Caco-2 (cell line): ENCODE measurements around the gene COMMD7. TPM values are rescaled to one million over a fixed set of nuclear protein-coding genes. Genes with fewer than 3 reads are reported as not detected.

Experiments used
- BruUV-seq: library from RNA; stranded (reverse); fragments of 400-500 nt; replicated peaks from 2 replicates; lab custom pipeline; 2021; lab: Mats Ljungman, UMichigan
- CTCF ChIA-PET: fragments of 300-600 bp; sonication (Branson Sonifier 250); formaldehyde crosslinking; loops from one replicate; lab custom pipeline; 2022; ENCODE audit warnings: antibody characterized with exemption; lab: Charles Lee
- POLR2A ChIA-PET: fragments of 300-600 bp; sonication (Branson Sonifier 250); formaldehyde crosslinking; loops from one replicate; lab custom pipeline; 2022; ENCODE audit warnings: antibody characterized with exemption; lab: Charles Lee
- DNase-seq, 2 experiments: peaks; one replicate each; pipeline versions ENCODE4 v3.0.0 to v3.0.0-alpha.2; 2020 to 2022
- H3K27me3 ChIP-seq: replicated peaks from 2 replicates; pipeline ENCODE4 v1.6.0; 2011; ENCODE audit warnings: low read length; ENCODE audit not compliant: control insufficient read depth, insufficient read depth
- H3K36me3 ChIP-seq: 2 replicates; pipeline ENCODE4 v1.5.1; 2011; ENCODE audit warnings: low read length; ENCODE audit not compliant: control insufficient read depth, insufficient read depth
- H3K4me1 ChIP-seq: fragments of 250-450 bp; sonication (Bioruptor Pico); 2 replicates; pipeline ENCODE4 v1.5.1; 2020; ENCODE audit warnings: mild to moderate bottlenecking
- H3K4me3 ChIP-seq: 2 replicates; pipeline ENCODE4 v1.5.1; 2011; ENCODE audit warnings: low read depth, mild to moderate bottlenecking, control low read depth, low read length
- H3K9me3 ChIP-seq: fragments of 250-450 bp; sonication (Bioruptor Pico); 2 replicates; pipeline ENCODE4 v1.5.1; 2020; ENCODE audit warnings: mild to moderate bottlenecking, moderate library complexity
- H3K27ac Mint-ChIP-seq: one replicate; pipeline ENCODE4 v1.8.0; 2022; ENCODE audit warnings: mixed read lengths; ENCODE audit not compliant: unreplicated experiment
- H3K27me3 Mint-ChIP-seq: one replicate; pipeline ENCODE4 v1.8.0; 2022; ENCODE audit warnings: mixed read lengths; ENCODE audit not compliant: insufficient read depth, unreplicated experiment
- H3K36me3 Mint-ChIP-seq: one replicate; pipeline ENCODE4 v1.8.0; 2022; ENCODE audit warnings: mild to moderate bottlenecking, mixed read lengths; ENCODE audit not compliant: insufficient read depth, unreplicated experiment
- H3K4me1 Mint-ChIP-seq: one replicate; pipeline ENCODE4 v1.8.0; 2022; ENCODE audit warnings: low read depth, mixed read lengths; ENCODE audit not compliant: unreplicated experiment
- H3K4me3 Mint-ChIP-seq: one replicate; pipeline ENCODE4 v1.8.0; 2022; ENCODE audit warnings: mild to moderate bottlenecking, moderate library complexity, mixed read lengths; ENCODE audit not compliant: unreplicated experiment
- H3K9me3 Mint-ChIP-seq: one replicate; pipeline ENCODE4 v1.8.0; 2022; ENCODE audit warnings: mixed read lengths; ENCODE audit not compliant: unreplicated experiment
- intact Hi-C: fragments of 100-400 bp; cut with micrococcal nuclease; formaldehyde crosslinking; loops from one replicate; pipeline ENCODE4 v1.10.0; 2022; ENCODE audit not compliant: unreplicated experiment
- total RNA-seq: library from RNA; stranded (reverse); gene quantifications from 2 replicates; pipeline ENCODE4 v1.2.3, GENCODE V29; 2022
- TF ChIP-seq, protein P1 (sequence below), 2 experiments: fragments of 200-600 bp in 1 of 2; IDR thresholded peaks; 1 replicate in 1 of 2; 2 replicates in 1 of 2; pipeline versions ENCODE4 v1.5.1 to v1.8.0; 2011 to 2022; ENCODE audit warnings: antibody characterized with exemption in 1 of 2, control low read depth in 1 of 2, inconsistent platforms in 1 of 2, low read depth in 1 of 2, low read length in 1 of 2, mild to moderate bottlenecking in 1 of 2, moderate library complexity in 1 of 2; ENCODE audit not compliant: insufficient read depth in 1 of 2, severe bottlenecking in 1 of 2, unreplicated experiment in 1 of 2

Gene COMMD7
- total RNA-seq, 1 experiment from 2014 or later = 160 TPM

DNA sequence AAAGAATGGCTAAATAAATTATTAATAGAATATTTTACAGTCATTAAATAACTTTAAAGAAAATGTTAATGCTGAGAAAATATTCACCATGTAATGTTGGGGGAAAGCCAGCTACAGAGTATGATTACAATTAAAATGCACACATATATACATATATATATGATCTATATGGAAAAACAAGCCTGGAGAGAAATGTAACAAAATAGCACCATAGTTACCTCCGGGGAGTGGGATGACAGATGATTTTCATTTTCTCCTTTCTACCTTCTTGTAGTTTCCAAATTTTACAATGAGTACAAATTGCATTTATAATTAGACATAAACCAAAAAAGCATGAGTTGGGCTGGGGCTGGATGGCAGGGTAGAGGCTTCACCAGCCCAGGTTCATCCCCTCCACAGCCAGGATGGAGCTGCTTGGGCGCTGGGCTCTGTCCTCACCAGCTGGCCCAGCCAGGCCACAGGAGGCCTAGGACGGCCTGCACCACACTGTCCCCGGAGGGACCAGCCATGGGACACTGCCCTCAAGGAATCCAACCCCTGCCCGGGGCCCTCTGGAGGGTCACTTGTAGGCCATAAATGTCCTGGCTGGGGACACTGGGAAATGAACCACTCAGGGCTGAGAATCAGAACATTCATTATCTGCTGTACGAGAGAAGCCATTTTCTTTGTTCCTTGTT lies 79.8 kb downstream of the COMMD7 start:
- CTCF ChIA-PET = no interaction called here

DNA sequence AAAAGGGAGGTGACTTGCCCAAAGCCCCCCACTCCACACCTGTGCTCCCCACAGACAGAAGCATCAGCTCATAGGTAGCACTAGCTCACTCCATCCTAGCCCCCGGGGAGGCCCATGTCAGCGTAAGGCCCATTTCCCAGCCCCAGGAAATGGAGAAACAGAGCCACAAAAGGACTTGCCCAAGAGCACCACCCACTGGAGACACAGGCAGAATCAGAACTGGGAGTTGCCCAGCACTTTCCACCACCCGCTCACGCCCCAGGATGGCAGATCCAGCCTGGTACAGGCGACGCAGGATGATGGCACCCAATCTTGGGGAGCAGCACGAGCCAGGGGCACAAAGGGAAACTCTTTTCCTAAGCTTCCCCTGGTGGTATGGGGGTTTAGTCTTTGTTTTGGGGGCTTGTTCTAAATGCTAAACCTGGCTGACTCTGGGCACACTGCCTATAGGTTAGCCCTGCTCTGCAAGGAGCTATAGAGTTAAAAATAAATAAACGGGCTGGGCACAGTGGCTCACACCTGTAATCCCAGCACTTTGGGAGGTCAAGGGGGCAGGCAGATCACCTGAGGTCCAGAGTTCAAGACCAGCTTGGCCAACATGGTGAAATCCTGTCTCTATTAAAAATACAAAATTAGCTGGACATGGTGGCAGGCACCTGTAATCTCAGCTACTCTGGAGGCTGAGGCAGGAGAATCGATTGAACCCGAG lies 81.3 kb downstream of the COMMD7 start:
- no peak overlapping the region for H3K4me3 ChIP-seq
- ChIA-PET CTCF (interaction anchor here (0.8 to 0.9 kb wide), 2 partner anchors 9 to 153 kb away, joined by 3 read pairs; no protein-coding TSS in a partner anchor), POLR2A (interaction anchor here (0.6 kb wide), 1 partner anchor 626 kb away, joined by 4 read pairs; no protein-coding TSS in a partner anchor)
- H3K9me3 Mint-ChIP-seq = peaks cover 20% of the 10 kb centered on the region
- H3K4me1 ChIP-seq = peaks cover 9% of the 10 kb centered on the region
- H3K27me3 ChIP-seq = no peaks in the 10 kb centered on the region
- peaks cover 8% of the 10 kb centered on the region for H3K4me1 Mint-ChIP-seq
- no peaks in the 10 kb centered on the region for H3K36me3 ChIP-seq
- TF ChIP-seq, protein P1, sequence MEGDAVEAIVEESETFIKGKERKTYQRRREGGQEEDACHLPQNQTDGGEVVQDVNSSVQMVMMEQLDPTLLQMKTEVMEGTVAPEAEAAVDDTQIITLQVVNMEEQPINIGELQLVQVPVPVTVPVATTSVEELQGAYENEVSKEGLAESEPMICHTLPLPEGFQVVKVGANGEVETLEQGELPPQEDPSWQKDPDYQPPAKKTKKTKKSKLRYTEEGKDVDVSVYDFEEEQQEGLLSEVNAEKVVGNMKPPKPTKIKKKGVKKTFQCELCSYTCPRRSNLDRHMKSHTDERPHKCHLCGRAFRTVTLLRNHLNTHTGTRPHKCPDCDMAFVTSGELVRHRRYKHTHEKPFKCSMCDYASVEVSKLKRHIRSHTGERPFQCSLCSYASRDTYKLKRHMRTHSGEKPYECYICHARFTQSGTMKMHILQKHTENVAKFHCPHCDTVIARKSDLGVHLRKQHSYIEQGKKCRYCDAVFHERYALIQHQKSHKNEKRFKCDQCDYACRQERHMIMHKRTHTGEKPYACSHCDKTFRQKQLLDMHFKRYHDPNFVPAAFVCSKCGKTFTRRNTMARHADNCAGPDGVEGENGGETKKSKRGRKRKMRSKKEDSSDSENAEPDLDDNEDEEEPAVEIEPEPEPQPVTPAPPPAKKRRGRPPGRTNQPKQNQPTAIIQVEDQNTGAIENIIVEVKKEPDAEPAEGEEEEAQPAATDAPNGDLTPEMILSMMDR (IDR thresholded peaks at IDR 0.05; ENCODE audit: insufficient read depth in 1 of 2, low read depth in 1 of 2, low read length in 1 of 2, severe bottlenecking in 1 of 2, unreplicated experiment in 1 of 2) = no peak
- no peak overlapping the region for H3K4me3 Mint-ChIP-seq
- no peak overlapping the region for H3K27ac Mint-ChIP-seq
- DNase-seq = no peak
- H3K36me3 Mint-ChIP-seq = peaks cover 4% of the 10 kb centered on the region
- intact Hi-C loops = no loop called here
- peaks cover 13% of the 10 kb centered on the region; the same call in 1 of the 2 replicates for H3K9me3 ChIP-seq
- no TSS peak for BruUV-seq
- no peaks in the 10 kb centered on the region for H3K27me3 Mint-ChIP-seq

More for the DNA sequence above, 79.8 kb downstream of the COMMD7 start:
- Mint-ChIP-seq H3K9me3 (peaks cover 20% of the 10 kb centered on the region), H3K27me3 (no peaks in the 10 kb centered on the region), H3K36me3 (peaks cover 4% of the 10 kb centered on the region), H3K4me3 (no peak overlapping the region), H3K4me1 (peaks cover 8% of the 10 kb centered on the region), H3K27ac (no peak overlapping the region)
- Histone ChIP-seq H3K4me1 (peaks cover 9% of the 10 kb centered on the region), H3K9me3 (peaks cover 13% of the 10 kb centered on the region; the same call in 1 of the 2 replicates), H3K4me3 (no peak overlapping the region), H3K36me3 (no peaks in the 10 kb centered on the region), H3K27me3 (no peaks in the 10 kb centered on the region)
- intact Hi-C loops = no loop called here
- POLR2A ChIA-PET = no interaction called here
- TF ChIP-seq, protein P1 (IDR thresholded peaks at IDR 0.05; ENCODE audit: insufficient read depth in 1 of 2, low read depth in 1 of 2, low read length in 1 of 2, severe bottlenecking in 1 of 2, unreplicated experiment in 1 of 2) = no peak
- BruUV-seq = no TSS peak
- DNase-seq = no peak

DNA sequence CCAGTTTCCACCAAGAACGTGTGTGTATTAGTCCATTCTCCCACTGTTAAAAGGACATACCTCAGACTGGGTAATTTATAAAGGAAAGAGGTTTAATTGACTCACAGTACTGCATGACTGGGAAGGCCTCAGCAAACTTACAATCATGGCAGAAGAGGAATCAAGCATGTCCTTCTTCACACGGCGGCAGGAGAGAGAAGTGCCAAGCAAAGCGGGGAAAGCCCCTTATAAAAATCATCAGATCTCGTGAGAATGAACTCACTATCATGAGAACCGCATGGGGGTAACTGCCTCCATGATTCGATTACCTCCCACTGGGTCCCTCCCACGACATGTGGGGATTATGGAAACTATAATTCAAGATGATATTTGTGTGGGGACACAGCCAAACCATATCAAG lies 82.6 kb downstream of the COMMD7 start:
- Mint-ChIP-seq H3K4me3 (no peak overlapping the region), H3K4me1 (peaks cover 8% of the 10 kb centered on the region), H3K27ac (no peak overlapping the region), H3K27me3 (no peaks in the 10 kb centered on the region), H3K9me3 (peaks cover 20% of the 10 kb centered on the region), H3K36me3 (peaks cover 4% of the 10 kb centered on the region)
- H3K4me1 ChIP-seq = peaks cover 8% of the 10 kb centered on the region
- peaks cover 13% of the 10 kb centered on the region; the same call in 1 of the 2 replicates for H3K9me3 ChIP-seq
- no peak overlapping the region for H3K4me3 ChIP-seq
- no TSS peak for BruUV-seq
- H3K27me3 ChIP-seq = no peaks in the 10 kb centered on the region
- H3K36me3 ChIP-seq = no peaks in the 10 kb centered on the region
- CTCF ChIA-PET = no interaction called here
- TF ChIP-seq, protein P1 (IDR thresholded peaks at IDR 0.05; ENCODE audit: insufficient read depth in 1 of 2, low read depth in 1 of 2, low read length in 1 of 2, severe bottlenecking in 1 of 2, unreplicated experiment in 1 of 2) = no peak
- DNase-seq = no peak
- intact Hi-C loops = no loop called here
- POLR2A ChIA-PET = no interaction called here
